ENCODE measurements around the gene PRKAG1.

Gene PRKAG1

GRCh38 chr12:49027846-49028555 lies 9.4 kb upstream of the PRKAG1 start:
- Histone ChIP-seq H3K4me2 (ENCODE audit: low read depth, low read length) (no peak overlapping the region), H3K4me3 (ENCODE audit: low read length) (no peak overlapping the region), H3K9me2 (replicated peaks; ENCODE audit: insufficient read depth, low read length) (no peaks in the 10 kb centered on the region), H3K36me3 (replicated peaks; ENCODE audit: insufficient read depth, low read length) (no peaks in the 10 kb centered on the region; the same call in 1 of the 2 replicates), H3K27ac (ENCODE audit: low read length) (no peak overlapping the region), H3K9ac (ENCODE audit: low read length) (no peak overlapping the region), H3K4me1 (ENCODE audit: low read length) (no peaks in the 10 kb centered on the region), H3F3A (ENCODE audit: insufficient read depth, low read length) (no peaks in the 10 kb centered on the region), H2AFZ (ENCODE audit: low read length) (no peak overlapping the region), H3K79me2 (ENCODE audit: low read length) (no peaks in the 10 kb centered on the region), H3K9me3 (replicated peaks; ENCODE audit: insufficient read depth, low read length) (no peaks in the 10 kb centered on the region), H3K27me3 (replicated peaks; ENCODE audit: insufficient read depth, low read length) (no peaks in the 10 kb centered on the region), H4K20me1 (ENCODE audit: insufficient read depth, low read length) (no peaks in the 10 kb centered on the region)
- TF ChIP-seq EZH2phosphoT487 (IDR thresholded peaks at IDR 0.05; ENCODE audit: low read length) (no peak), EZH2 (optimal IDR thresholded peaks at IDR 0.05; ENCODE audit: low read depth, low read length) (no peak)
- TF ChIP-seq, protein P1, sequence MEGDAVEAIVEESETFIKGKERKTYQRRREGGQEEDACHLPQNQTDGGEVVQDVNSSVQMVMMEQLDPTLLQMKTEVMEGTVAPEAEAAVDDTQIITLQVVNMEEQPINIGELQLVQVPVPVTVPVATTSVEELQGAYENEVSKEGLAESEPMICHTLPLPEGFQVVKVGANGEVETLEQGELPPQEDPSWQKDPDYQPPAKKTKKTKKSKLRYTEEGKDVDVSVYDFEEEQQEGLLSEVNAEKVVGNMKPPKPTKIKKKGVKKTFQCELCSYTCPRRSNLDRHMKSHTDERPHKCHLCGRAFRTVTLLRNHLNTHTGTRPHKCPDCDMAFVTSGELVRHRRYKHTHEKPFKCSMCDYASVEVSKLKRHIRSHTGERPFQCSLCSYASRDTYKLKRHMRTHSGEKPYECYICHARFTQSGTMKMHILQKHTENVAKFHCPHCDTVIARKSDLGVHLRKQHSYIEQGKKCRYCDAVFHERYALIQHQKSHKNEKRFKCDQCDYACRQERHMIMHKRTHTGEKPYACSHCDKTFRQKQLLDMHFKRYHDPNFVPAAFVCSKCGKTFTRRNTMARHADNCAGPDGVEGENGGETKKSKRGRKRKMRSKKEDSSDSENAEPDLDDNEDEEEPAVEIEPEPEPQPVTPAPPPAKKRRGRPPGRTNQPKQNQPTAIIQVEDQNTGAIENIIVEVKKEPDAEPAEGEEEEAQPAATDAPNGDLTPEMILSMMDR (IDR thresholded peaks at IDR 0.05; ENCODE audit: low read length): no peak
- DNase-seq: no peak

DNA sequence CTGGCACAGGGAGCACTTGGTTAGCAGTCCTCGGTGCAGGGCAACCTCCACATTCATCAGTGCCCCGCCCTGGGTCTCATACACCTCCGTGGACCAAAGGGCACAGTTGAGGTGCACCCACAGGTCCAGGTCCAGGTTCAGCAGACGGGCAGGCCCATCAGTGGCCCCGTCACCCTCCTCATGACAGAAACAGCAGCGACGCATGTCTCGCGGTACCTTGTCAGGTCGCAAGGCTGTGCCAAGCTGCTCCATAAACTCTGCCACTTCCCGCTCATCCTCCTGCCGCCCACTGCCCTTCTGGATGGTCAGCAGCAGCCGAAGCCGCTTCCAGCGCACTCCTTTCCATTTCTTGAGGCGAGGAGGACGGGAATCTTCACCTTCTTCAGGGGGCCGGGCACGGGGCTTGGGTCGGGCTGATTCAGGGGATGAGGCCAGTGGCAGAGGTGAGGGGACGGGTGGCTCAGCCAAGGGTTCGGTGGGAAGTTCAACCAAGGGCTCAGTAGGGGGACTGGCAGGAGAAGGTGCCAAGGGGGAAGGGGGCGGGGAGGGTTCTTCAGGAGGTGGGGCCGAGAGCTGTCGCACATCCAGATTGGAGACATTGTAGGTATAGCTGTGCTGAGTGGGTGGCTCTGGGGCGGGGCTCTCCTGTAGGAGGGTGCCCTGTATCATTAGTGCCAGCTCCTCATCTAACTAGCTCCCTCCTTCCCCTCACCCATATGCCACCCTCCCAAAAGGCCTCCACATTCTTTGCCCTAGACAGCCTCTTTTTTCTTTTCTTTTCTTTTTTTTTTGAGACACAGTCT lies 8.3 kb upstream of the PRKAG1 start:
- H3K27me3 ChIP-seq (replicated peaks; ENCODE audit: insufficient read depth, low read length): no peaks in the 10 kb centered on the region
- no peaks in the 10 kb centered on the region for H3K9me2 ChIP-seq (replicated peaks; ENCODE audit: insufficient read depth, low read length)
- no peak overlapping the region for H3K4me2 ChIP-seq (ENCODE audit: low read depth, low read length)
- H3K36me3 ChIP-seq (replicated peaks; ENCODE audit: insufficient read depth, low read length): no peaks in the 10 kb centered on the region; the same call in 1 of the 2 replicates
- no peaks in the 10 kb centered on the region for H4K20me1 ChIP-seq (ENCODE audit: insufficient read depth, low read length)
- no peaks in the 10 kb centered on the region for H3K79me2 ChIP-seq (ENCODE audit: low read length)
- H3F3A ChIP-seq (ENCODE audit: insufficient read depth, low read length): no peaks in the 10 kb centered on the region
- H3K27ac ChIP-seq (ENCODE audit: low read length): no peak overlapping the region
- no peak overlapping the region for H3K4me3 ChIP-seq (ENCODE audit: low read length)
- TF ChIP-seq EZH2phosphoT487 (IDR thresholded peaks at IDR 0.05; ENCODE audit: low read length): no peak
- no peak for TF ChIP-seq EZH2 (optimal IDR thresholded peaks at IDR 0.05; ENCODE audit: low read depth, low read length)
- H2AFZ ChIP-seq (ENCODE audit: low read length): no peak overlapping the region
- H3K9ac ChIP-seq (ENCODE audit: low read length): no peak overlapping the region
- DNase-seq: no peak
- H3K9me3 ChIP-seq (replicated peaks; ENCODE audit: insufficient read depth, low read length): no peaks in the 10 kb centered on the region
- H3K4me1 ChIP-seq (ENCODE audit: low read length): no peaks in the 10 kb centered on the region

DNA sequence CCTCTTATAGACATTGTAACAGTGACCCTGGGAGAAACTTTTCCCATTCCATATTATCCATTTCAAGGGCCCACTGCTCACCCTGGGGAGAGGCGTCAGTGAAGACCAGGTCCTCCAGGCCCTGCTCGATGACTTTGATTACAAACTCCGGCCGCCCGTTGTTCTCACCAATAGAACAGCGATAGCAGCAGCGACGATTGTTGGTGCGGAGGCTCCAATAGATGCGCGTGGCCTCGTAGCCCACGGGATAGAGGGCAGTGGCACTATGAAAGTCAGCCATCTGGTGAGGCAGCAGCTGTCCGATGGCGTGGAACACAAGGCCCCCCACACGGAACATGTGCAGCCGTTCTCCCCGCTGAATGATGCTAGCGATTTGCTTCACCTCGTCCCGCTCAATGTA lies 7.5 kb upstream of the PRKAG1 start:
- no peaks in the 10 kb centered on the region for H3K27me3 ChIP-seq (replicated peaks; ENCODE audit: insufficient read depth, low read length)
- DNase-seq: no peak
- no peak overlapping the region for H3K4me3 ChIP-seq (ENCODE audit: low read length)
- H3K79me2 ChIP-seq (ENCODE audit: low read length): no peaks in the 10 kb centered on the region
- H3K4me2 ChIP-seq (ENCODE audit: low read depth, low read length): no peak overlapping the region
- no peaks in the 10 kb centered on the region for H3F3A ChIP-seq (ENCODE audit: insufficient read depth, low read length)
- H3K9me3 ChIP-seq (replicated peaks; ENCODE audit: insufficient read depth, low read length): no peaks in the 10 kb centered on the region
- no peaks in the 10 kb centered on the region for H3K4me1 ChIP-seq (ENCODE audit: low read length)
- TF ChIP-seq, protein P1 (IDR thresholded peaks at IDR 0.05; ENCODE audit: low read length): no peak
- TF ChIP-seq EZH2phosphoT487 (IDR thresholded peaks at IDR 0.05; ENCODE audit: low read length) (no peak), EZH2 (optimal IDR thresholded peaks at IDR 0.05; ENCODE audit: low read depth, low read length) (no peak)
- no peaks in the 10 kb centered on the region for H3K9me2 ChIP-seq (replicated peaks; ENCODE audit: insufficient read depth, low read length)
- H3K36me3 ChIP-seq (replicated peaks; ENCODE audit: insufficient read depth, low read length): no peaks in the 10 kb centered on the region; the same call in 1 of the 2 replicates
- H3K27ac ChIP-seq (ENCODE audit: low read length): no peak overlapping the region
- H3K9ac ChIP-seq (ENCODE audit: low read length): no peak overlapping the region
- H4K20me1 ChIP-seq (ENCODE audit: insufficient read depth, low read length): no peaks in the 10 kb centered on the region
- no peak overlapping the region for H2AFZ ChIP-seq (ENCODE audit: low read length)
